Measurements from ENCODE around the gene CYP4F22. TPM values are rescaled to one million over a fixed set of nuclear protein-coding genes. Genes with fewer than 3 reads are reported as not detected.
"Not testable (repeated sequence)": the region's sequence is repeated elsewhere in the genome, so short reads cannot be mapped to it uniquely, and the experiment has no call there.

CYP4F22 gene
- total RNA-seq, 4 donors from 2014 or later = not detected

GRCh38 chr19:15588265-15588664 lies 79.9 kb downstream of the CYP4F22 start:
- Histone ChIP-seq H3K27ac (no peak overlapping the region), H3K9me3 (no peaks in the 10 kb centered on the region), H3K36me3 (no peaks in the 10 kb centered on the region), H3K4me3 (no peak overlapping the region), H3K27me3 (peaks cover 0 to 6% of the 10 kb centered on the region in 2 donors), H3K4me1 (peaks cover 0 to 3% of the 10 kb centered on the region in 2 donors)
- TF ChIP-seq POLR2A (IDR thresholded peaks at IDR 0.05) (no peak), CTCF (IDR thresholded peaks at IDR 0.05) (no peak)
- DNase-seq = no peak
- intact Hi-C loops (cut with DNase I; ENCODE audit: low total_unique reads) = no loop called here

GRCh38 chr19:15589760-15590451 lies 81.6 kb downstream of the CYP4F22 start:
- no peaks in the 10 kb centered on the region for H3K9me3 ChIP-seq
- no peak overlapping the region for H3K27ac ChIP-seq
- no peak for DNase-seq
- H3K27me3 ChIP-seq = peaks cover 0 to 6% of the 10 kb centered on the region in 2 donors
- H3K36me3 ChIP-seq = no peaks in the 10 kb centered on the region
- TF ChIP-seq CTCF (IDR thresholded peaks at IDR 0.05) (no peak), POLR2A (IDR thresholded peaks at IDR 0.05) (no peak)
- H3K4me3 ChIP-seq = no peak overlapping the region
- intact Hi-C loops (cut with DNase I; ENCODE audit: low total_unique reads) = no loop called here
- H3K4me1 ChIP-seq = no peaks in the 10 kb centered on the region

DNA sequence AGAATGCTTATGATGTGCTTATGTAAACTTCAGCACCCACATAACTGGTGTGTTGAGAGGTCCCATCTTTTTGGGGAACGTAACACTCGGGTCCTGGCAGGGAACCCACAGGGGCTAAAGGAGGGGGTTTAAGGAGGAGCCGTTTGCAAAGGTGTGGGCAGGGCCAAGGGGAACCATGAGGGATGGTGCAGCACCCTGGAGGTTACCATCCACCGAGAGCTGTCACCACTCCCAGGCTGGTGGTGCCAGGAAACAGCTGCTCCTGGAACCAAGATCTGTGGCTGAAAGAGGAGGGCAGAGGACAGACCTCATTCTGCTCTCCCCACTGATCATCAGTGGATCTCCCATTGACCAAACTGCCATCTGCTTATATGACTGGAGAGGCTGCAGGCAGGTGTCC lies 83.5 kb downstream of the CYP4F22 start:
- intact Hi-C loops (cut with DNase I; ENCODE audit: low total_unique reads) = no loop called here

GRCh38 chr19:15592506-15592905 lies 84.2 kb downstream of the CYP4F22 start:
- DNase-seq; H3K27me3 ChIP-seq; H3K27ac ChIP-seq; H3K4me1 ChIP-seq; intact Hi-C loops (cut with DNase I; ENCODE audit: low total_unique reads); H3K36me3 ChIP-seq; H3K9me3 ChIP-seq; H3K4me3 ChIP-seq: not testable (repeated sequence)

More for the DNA sequence above, 83.5 kb downstream of the CYP4F22 start:
- no peak overlapping the region for H3K27ac ChIP-seq
- TF ChIP-seq POLR2A (IDR thresholded peaks at IDR 0.05) (no peak), CTCF (IDR thresholded peaks at IDR 0.05) (no peak)
- H3K36me3 ChIP-seq = no peaks in the 10 kb centered on the region
- no peak overlapping the region for H3K4me3 ChIP-seq
- H3K27me3 ChIP-seq = no peaks in the 10 kb centered on the region
- DNase-seq = no peak
- H3K9me3 ChIP-seq = no peaks in the 10 kb centered on the region
- no peaks in the 10 kb centered on the region for H3K4me1 ChIP-seq

DNA sequence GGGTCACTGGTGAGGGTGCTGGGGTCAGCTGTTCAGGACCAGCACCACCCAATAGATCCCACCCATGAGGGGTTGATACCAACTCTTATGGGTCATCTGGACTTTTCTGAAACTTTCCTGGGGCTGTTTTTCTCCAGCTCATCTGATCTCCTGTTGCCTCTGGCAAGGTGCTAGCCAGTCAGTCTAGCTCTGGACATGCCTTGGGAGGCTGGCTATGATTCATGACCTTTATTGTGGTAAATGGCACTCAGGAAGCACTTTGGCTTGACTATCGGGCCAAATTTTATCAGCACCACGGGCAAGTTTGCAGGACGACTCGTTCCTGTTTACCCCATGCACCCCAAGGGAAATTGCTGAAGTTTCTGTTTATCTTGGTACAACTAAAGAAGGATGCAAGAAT lies 85.4 kb downstream of the CYP4F22 start:
- not testable (repeated sequence) for H3K9me3 ChIP-seq

DNA sequence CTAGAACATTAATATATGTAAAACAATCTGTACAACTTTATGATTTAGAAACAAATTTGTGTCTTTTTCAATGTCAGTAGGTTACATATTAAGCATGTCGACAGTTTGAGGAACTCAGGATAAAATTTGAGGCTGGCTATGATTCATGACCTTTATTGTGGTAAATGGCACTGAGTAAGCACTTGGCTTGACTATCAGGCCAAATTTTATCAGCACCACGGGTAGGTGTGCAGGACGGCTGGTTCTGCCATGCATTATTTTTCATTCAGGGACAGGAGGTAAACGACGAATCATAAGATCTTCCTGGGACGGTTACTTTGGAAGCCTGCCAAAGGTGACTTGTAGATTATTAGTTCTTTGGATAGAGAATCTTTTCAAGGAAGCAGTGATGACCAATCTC lies 86.7 kb downstream of the CYP4F22 start:
- no peaks in the 10 kb centered on the region for H3K36me3 ChIP-seq
- intact Hi-C loops (cut with DNase I; ENCODE audit: low total_unique reads) = no loop called here
- no peaks in the 10 kb centered on the region for H3K9me3 ChIP-seq
- no peak overlapping the region for H3K4me3 ChIP-seq
- no peak for TF ChIP-seq POLR2A (IDR thresholded peaks at IDR 0.05)
- no peak for TF ChIP-seq CTCF (IDR thresholded peaks at IDR 0.05)
- H3K4me1 ChIP-seq = no peaks in the 10 kb centered on the region
- H3K27me3 ChIP-seq = no peaks in the 10 kb centered on the region
- H3K27ac ChIP-seq = no peak overlapping the region
- no peak for DNase-seq

More for the DNA sequence above, 85.4 kb downstream of the CYP4F22 start:
- H3K36me3 ChIP-seq; H3K4me3 ChIP-seq; H3K27me3 ChIP-seq; DNase-seq; intact Hi-C loops (cut with DNase I; ENCODE audit: low total_unique reads); H3K27ac ChIP-seq; H3K4me1 ChIP-seq: not testable (repeated sequence)

Other genes with a start within 250 kb of the CYP4F22 start
- 100 to 1,000 TPM in 1 of 4 donors, 10 to 100 TPM in 2, 1 to 10 TPM in 1; 5.6 to 156 (median 16.6) TPM for gene BRD4, start 176.0 kb upstream of the CYP4F22 start, total RNA-seq
- 10 to 100 TPM; 17.1 to 55.6 (median 39.2) TPM for gene AKAP8, start 128.7 kb upstream of the CYP4F22 start, total RNA-seq
- 100 to 1,000 TPM in 2 of 4 donors, 10 to 100 TPM in 2; 82.4 to 157 (median 117) TPM for gene AKAP8L, start 89.5 kb upstream of the CYP4F22 start, total RNA-seq
- 10 to 100 TPM in 1 of 4 donors, 1 to 10 TPM in 3; 6.5 to 53.9 (median 8.5) TPM for gene WIZ, start 58.6 kb upstream of the CYP4F22 start, total RNA-seq
- gene RASAL3, start 44.0 kb upstream of the CYP4F22 start, total RNA-seq = 1 to 10 TPM in 2 of 4 donors, under 1 TPM in 1, not detected in 1; 0.51 to 4.3 (median 1.1) TPM
- gene PGLYRP2, start 29.0 kb upstream of the CYP4F22 start, total RNA-seq = not detected
- gene CYP4F8, start 106.7 kb downstream of the CYP4F22 start, total RNA-seq = 1 to 10 TPM in 1 of 4 donors, not detected in 3; 1.5 TPM
- gene CYP4F3, start 132.4 kb downstream of the CYP4F22 start, total RNA-seq = under 1 TPM in 2 of 4 donors, not detected in 2; 0.41 to 0.70 TPM
- 10 to 100 TPM; 13.5 to 41.5 (median 26.5) TPM for gene CYP4F12, start 164.6 kb downstream of the CYP4F22 start, total RNA-seq
- not detected for gene OR10H2, start 219.5 kb downstream of the CYP4F22 start, total RNA-seq
- not detected for gene OR10H3, start 229.5 kb downstream of the CYP4F22 start, total RNA-seq